Measurements from ENCODE around the gene COL13A1.

GRCh38 chr10:69838853-69839252 lies 37.1 kb downstream of the COL13A1 start:
- TF ChIP-seq CTCF (IDR thresholded peaks at IDR 0.05) (no peak), POLR2A (IDR thresholded peaks at IDR 0.05) (no peak)

All from breast epithelium (tissue), 3 donors.